OCI-LY3 (cell line): ENCODE results near the gene ZNF844.

Experiments
- EZH2phosphoT487 ChIP-seq: fragments of 200-600 bp; shearing (Covaris generic); IDR thresholded peaks from 2 replicates; pipeline ENCODE4 v1.6.1; 2018; ENCODE audit warnings: antibody characterized with exemption, mixed run types, low read depth
- TF ChIP-seq, protein P1 (sequence below): fragments of 200-600, 300-600 bp; sonication (generic); IDR thresholded peaks from 2 replicates; pipeline ENCODE4 v1.5.1; 2014; ENCODE audit warnings: antibody characterized with exemption, low read length, low read depth

GRCh38 chr19:12092956-12093355 lies 28.4 kb downstream of the ZNF844 start:
- TF ChIP-seq, protein P1, sequence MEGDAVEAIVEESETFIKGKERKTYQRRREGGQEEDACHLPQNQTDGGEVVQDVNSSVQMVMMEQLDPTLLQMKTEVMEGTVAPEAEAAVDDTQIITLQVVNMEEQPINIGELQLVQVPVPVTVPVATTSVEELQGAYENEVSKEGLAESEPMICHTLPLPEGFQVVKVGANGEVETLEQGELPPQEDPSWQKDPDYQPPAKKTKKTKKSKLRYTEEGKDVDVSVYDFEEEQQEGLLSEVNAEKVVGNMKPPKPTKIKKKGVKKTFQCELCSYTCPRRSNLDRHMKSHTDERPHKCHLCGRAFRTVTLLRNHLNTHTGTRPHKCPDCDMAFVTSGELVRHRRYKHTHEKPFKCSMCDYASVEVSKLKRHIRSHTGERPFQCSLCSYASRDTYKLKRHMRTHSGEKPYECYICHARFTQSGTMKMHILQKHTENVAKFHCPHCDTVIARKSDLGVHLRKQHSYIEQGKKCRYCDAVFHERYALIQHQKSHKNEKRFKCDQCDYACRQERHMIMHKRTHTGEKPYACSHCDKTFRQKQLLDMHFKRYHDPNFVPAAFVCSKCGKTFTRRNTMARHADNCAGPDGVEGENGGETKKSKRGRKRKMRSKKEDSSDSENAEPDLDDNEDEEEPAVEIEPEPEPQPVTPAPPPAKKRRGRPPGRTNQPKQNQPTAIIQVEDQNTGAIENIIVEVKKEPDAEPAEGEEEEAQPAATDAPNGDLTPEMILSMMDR, result no peak
- TF ChIP-seq EZH2phosphoT487, result no peak
